GM12878 (cell line): ENCODE results near the gene SLC30A4. TPM values are rescaled to one million over a fixed set of nuclear protein-coding genes. Genes with fewer than 3 reads are reported as not detected.

ENCODE experiments used
- ATAC-seq: fragments of 200-7000 bp; cut with Tn5 transposase; 3 replicates; pipeline ENCODE4 v1.9.1; 2020; ENCODE audit warnings: mild to moderate bottlenecking, moderate library complexity
- BruUV-seq: library from RNA; stranded (reverse); fragments of 400-500 nt; replicated peaks from 2 replicates; lab custom pipeline; 2021; lab: Mats Ljungman, UMichigan
- CTCF ChIA-PET: fragments of 300-600 bp; sonication (Branson Sonifier 250); formaldehyde crosslinking; extraction: SDS; loops from one replicate; lab custom pipeline; 2021; ENCODE audit warnings: inconsistent platforms; lab: Yijun Ruan, JAX
- POLR2A ChIA-PET: fragments of 350-600 bp; formaldehyde crosslinking; extraction: SDS; loops from one replicate; lab custom pipeline; 2021; ENCODE audit warnings: inconsistent platforms; lab: Charles Lee
- RAD21 ChIA-PET: fragments of 300-600 bp; sonication (Branson Sonifier 250); formaldehyde crosslinking; loops from one replicate; lab custom pipeline; 2023; ENCODE audit warnings: antibody characterized with exemption; ENCODE audit not compliant: unreplicated experiment; lab: Charles Lee
- SMC1A ChIA-PET: fragments of 300-600 bp; sonication (Branson Sonifier 250); formaldehyde crosslinking; loops from one replicate; lab custom pipeline; 2023; ENCODE audit not compliant: unreplicated experiment, uncharacterized antibody; lab: Charles Lee
- DNase-seq: peaks from one replicate; pipeline ENCODE4 v3.0.0-alpha.2; 2011; ENCODE audit warnings: low read depth, low spot score
- FAIRE-seq: peaks from 3 replicates; lab custom pipeline; 2011; peaks lifted over from hg19 to GRCh38; lab: Jason Lieb, UNC
- H2AFZ ChIP-seq: 2 replicates; pipeline ENCODE4 v1.6.0; 2011; ENCODE audit warnings: low read depth, low read length, control low read depth; ENCODE audit not compliant: control insufficient read depth
- H3K27ac ChIP-seq: 2 replicates; pipeline ENCODE4 v1.5.1; 2011; ENCODE audit warnings: control low read depth; ENCODE audit not compliant: control insufficient read depth, insufficient read depth
- H3K27me3 ChIP-seq, 2 experiments: replicated peaks in 1 of 2; 2 replicates each; pipeline versions ENCODE4 v1.6.0 to v1.6.1; 2011; ENCODE audit warnings: low read length in 1 of 2; ENCODE audit not compliant: control insufficient read depth in 2 of 2, insufficient read depth in 2 of 2
- H3K36me3 ChIP-seq, 2 experiments: 2 replicates each; pipeline ENCODE4 v1.5.1; 2011; ENCODE audit warnings: low read length in 1 of 2; ENCODE audit not compliant: control insufficient read depth in 2 of 2, insufficient read depth in 2 of 2
- H3K4me1 ChIP-seq: 2 replicates; pipeline ENCODE4 v1.6.1; 2011; ENCODE audit warnings: mild to moderate bottlenecking, low read length, moderate library complexity, mixed read lengths; ENCODE audit not compliant: control insufficient read depth, insufficient read depth
- H3K4me2 ChIP-seq: 2 replicates; pipeline ENCODE4 v1.6.0; 2011; ENCODE audit warnings: control low read depth; ENCODE audit not compliant: control insufficient read depth, insufficient read depth
- H3K4me3 ChIP-seq: fragments of 200-600 bp; sonication (generic); 2 replicates; pipeline ENCODE4 v1.5.1; 2016
- H3K79me2 ChIP-seq: 2 replicates; pipeline ENCODE4 v1.6.0; 2011; ENCODE audit warnings: low read length; ENCODE audit not compliant: control insufficient read depth, insufficient read depth
- H3K9ac ChIP-seq: 2 replicates; pipeline ENCODE4 v1.8.0; 2011; ENCODE audit warnings: low read length, control low read depth, mixed read lengths; ENCODE audit not compliant: control insufficient read depth, insufficient read depth
- H3K9me3 ChIP-seq: replicated peaks from 3 replicates; pipeline ENCODE4 v1.5.1; 2011; ENCODE audit warnings: mild to moderate bottlenecking, low read length; ENCODE audit not compliant: control insufficient read depth, insufficient read depth
- H4K20me1 ChIP-seq: 2 replicates; pipeline ENCODE4 v1.6.0; 2011; ENCODE audit not compliant: control insufficient read depth, insufficient read depth
- BCL3 ChIP-seq: IDR thresholded peaks from 2 replicates; pipeline ENCODE4 v1.6.1; 2011; ENCODE audit warnings: borderline replicate concordance, low read depth, mild to moderate bottlenecking, moderate library complexity, low read length; ENCODE audit not compliant: insufficient read depth, poor library complexity, severe bottlenecking
- CTCF ChIP-seq, 3 experiments: IDR thresholded peaks in 2 of 3; conservative IDR thresholded peaks in 1 of 3; 2 replicates each; pipeline ENCODE4 v1.5.1; 2011; ENCODE audit warnings: low read depth in 3 of 3, low read length in 3 of 3, mild to moderate bottlenecking in 3 of 3, control low read depth in 2 of 3, moderate library complexity in 2 of 3, inconsistent platforms in 1 of 3, mixed read lengths in 1 of 3; ENCODE audit not compliant: control insufficient read depth in 2 of 3, insufficient read depth in 1 of 3; ENCODE audit errors: extremely low read depth in 1 of 3
- MLLT1 ChIP-seq: fragments of 450-650 bp; IDR thresholded peaks from 2 replicates; pipeline ENCODE4 v1.6.1; 2016; ENCODE audit warnings: mild to moderate bottlenecking
- PML ChIP-seq: IDR thresholded peaks from 2 replicates; pipeline ENCODE4 v1.6.1; 2012; ENCODE audit warnings: low read length, inconsistent platforms
- POU2F2 ChIP-seq: IDR thresholded peaks from 3 replicates; pipeline ENCODE4 v1.6.1; 2011; ENCODE audit warnings: low read depth, mild to moderate bottlenecking, low read length, borderline replicate concordance
- RAD21 ChIP-seq: IDR thresholded peaks from 2 replicates; pipeline ENCODE4 v1.6.1; 2011; ENCODE audit warnings: mild to moderate bottlenecking, low read depth, low read length, moderate library complexity; ENCODE audit not compliant: insufficient read depth
- RUNX3 ChIP-seq: IDR thresholded peaks from 2 replicates; pipeline ENCODE4 v1.6.1; 2012; ENCODE audit warnings: low read length, inconsistent platforms
- SKIL ChIP-seq: fragments of 450-650 bp; IDR thresholded peaks from 2 replicates; pipeline ENCODE4 v1.6.1; 2017; ENCODE audit warnings: mild to moderate bottlenecking, low read depth, inconsistent platforms; ENCODE audit not compliant: poor library complexity, severe bottlenecking
- SMC3 ChIP-seq: IDR thresholded peaks from 2 replicates; pipeline ENCODE4 v1.6.1; 2011; ENCODE audit warnings: low read length, improper control_type of control experiment, borderline replicate concordance
- YY1 ChIP-seq: IDR thresholded peaks from 2 replicates; pipeline ENCODE4 v1.6.1; 2011; ENCODE audit warnings: low read depth, mild to moderate bottlenecking, low read length
- ZNF24 ChIP-seq: fragments of 450-650 bp; IDR thresholded peaks from 2 replicates; pipeline ENCODE4 v1.6.1; 2017; ENCODE audit warnings: antibody characterized with exemption, mild to moderate bottlenecking
- WGBS: methylation state at CpG from one replicate; pipeline ENCODE4 v1.1.6; 2016; ENCODE audit warnings: low lambda C conversion rate; ENCODE audit not compliant: insufficient replicate concordance, insufficient coverage; ENCODE audit errors: missing lambda C conversion rate; 5-methylcytosine and 5-hydroxymethylcytosine counted together
- in situ Hi-C: fragments of 300-500 bp; cut with MboI; formaldehyde crosslinking; loops from 9 replicates; pipeline ENCODE4 v1.14.3; 2018; ENCODE audit warnings: mixed read lengths
- intact Hi-C: fragments of 100-400 bp; cut with micrococcal nuclease; formaldehyde crosslinking; loops from one replicate; pipeline ENCODE4 v1.14.2; 2022; ENCODE audit not compliant: unreplicated experiment
- polyA plus RNA-seq, 11 experiments: library from polyadenylated mRNA; depleted of rRNA in 4 of 11; unstranded in 6 of 11; stranded (reverse) in 5 of 11; fragments of >200 nt; fragmentation: Nextera tagmentation in 4 of 11; fragmentation: Illumina TruSeq in 1 of 11; extraction: Ambion mirVana in 4 of 11; extraction: Trizol in 1 of 11; gene quantifications; 1 replicate in 1 of 11; 2 replicates in 10 of 11; pipeline versions ENCODE4 v1.2.1 to v1.2.3, GENCODE V29; 2011 to 2016; ENCODE audit warnings: inconsistent platforms in 2 of 11, missing spikeins in 2 of 11, low read depth in 1 of 11
- total RNA-seq, 4 experiments: library from RNA; depleted of rRNA in 3 of 4; stranded (reverse); fragments of >200 nt in 3 of 4; fragmentation: Illumina TruSeq in 1 of 4; extraction: Trizol in 1 of 4; gene quantifications; 2 replicates each; pipeline versions ENCODE4 v1.2.1 to v1.2.3, GENCODE V29; 2013 to 2021

Gene SLC30A4
- total and polyA plus RNA-seq, 10 of the 15 experiments (the other 5 are each of a cell fraction or from before 2014, with no cell fraction given) = 0.05 to 0.31 (median 0.20) TPM

- ChIA-PET CTCF (interaction anchor here (1.0 to 8.2 kb wide), 24 partner anchors 9 to 332 kb away, joined by 3 to 245 read pairs (median 8); partner anchors contain the start of gene BLOC1S6), POLR2A (no interaction called here), RAD21 (interaction anchor here (1.0 to 4.9 kb wide), 11 partner anchors 29 to 332 kb away, joined by 3 to 83 read pairs (median 6); partner anchors contain the start of gene BLOC1S6), SMC1A (interaction anchor here (0.6 to 4.7 kb wide), 17 partner anchors 10 to 294 kb away, joined by 3 to 115 read pairs (median 6); partner anchors contain the start of gene BLOC1S6)
- no peaks in the 10 kb centered on the region for H4K20me1 ChIP-seq
- no peaks in the 10 kb centered on the region for H3K27me3 ChIP-seq
- H3K9me3 ChIP-seq = no peaks in the 10 kb centered on the region
- H3K27ac ChIP-seq = no peak overlapping the region
- H3K4me2 ChIP-seq = peak overlapping the region; percentile 95
- H3K4me3 ChIP-seq = no peak overlapping the region
- peak; percentile 44 for DNase-seq
- intact Hi-C loops = loop anchor here (1.0 to 10.0 kb wide), 4 partner anchors 29 to 155 kb away; a partner anchor contains a TSS
- no peaks in the 10 kb centered on the region for H3K79me2 ChIP-seq
- BruUV-seq = no TSS peak
- TF ChIP-seq ZNF24 (no peak), PML (no peak), RAD21 (peak; percentile 76), MLLT1 (peak; percentile 50), RUNX3 (peak; percentile 40; the same call in 1 of the 2 replicates), SMC3 (peak; percentile 68; the same call in 1 of the 2 replicates), POU2F2 (0 out of 3 replicates have a peak, but pooled peaks have one; percentile 27), BCL3 (no peak), SKIL (peak; percentile 23), CTCF (IDR thresholded peaks at IDR 0.05 in 2 of 3, conservative IDR thresholded peaks at IDR 0.05 in 1 of 3; ENCODE audit: control insufficient read depth in 2 of 3, extremely low read depth in 1 of 3, insufficient read depth in 1 of 3, low read depth in 3 of 3, low read length in 3 of 3) (peak; percentile 78 to 90 (median 89)), YY1 (peak; percentile 53; the same call in 1 of the 2 replicates)
- peak; percentile 92 for FAIRE-seq
- in situ Hi-C loops = loop anchor here (5.0 kb wide), 1 partner anchor 153 kb away; no protein-coding TSS in a partner anchor
- no peak overlapping the region; the same call in 1 of the 2 replicates for H2AFZ ChIP-seq
- peaks cover 24% of the 10 kb centered on the region for H3K4me1 ChIP-seq
- ATAC-seq = peak; percentile 24; the same call in 2 of the 3 replicates
- WGBS = 9% methylated on average over 12 of the region's 12 CpGs
- H3K36me3 ChIP-seq = no peaks in the 10 kb centered on the region
- no peak overlapping the region for H3K9ac ChIP-seq
These were observed 63.7 kb downstream of the SLC30A4 start for GRCh38 chr15:45458746-45459403.
